Prostate gland (tissue), 2 donors: ENCODE measurements around the gene LPIN1.

Experiments
- CTCF ChIP-seq, 4 experiments: fragments of 200-600 bp in 2 of 4; fragments of 450-650 bp in 2 of 4; sonication (generic) in 2 of 4; IDR thresholded peaks; 1 replicate in 3 of 4; 2 replicates in 1 of 4; pipeline ENCODE4 v1.5.1; 2016 to 2019; ENCODE audit warnings: antibody characterized with exemption in 4 of 4, mild to moderate bottlenecking in 2 of 4, moderate library complexity in 2 of 4
- POLR2A ChIP-seq: fragments of 450-650 bp; IDR thresholded peaks from one replicate; pipeline ENCODE4 v1.6.1; 2016; ENCODE audit warnings: antibody characterized with exemption, mild to moderate bottlenecking
- POLR2AphosphoS5 ChIP-seq: sonication (generic); formaldehyde crosslinking; IDR thresholded peaks from one replicate; pipeline ENCODE4 v1.6.1; 2017; ENCODE audit warnings: antibody characterized with exemption

GRCh38 chr2:11858883-11859282 lies 112.5 kb downstream of the LPIN1 start:
- TF ChIP-seq CTCF (IDR thresholded peaks at IDR 0.05) (no peak), POLR2AphosphoS5 (no peak), POLR2A (no peak)
